Measurements from ENCODE around the gene DIPK1A. TPM values are rescaled to one million over a fixed set of nuclear protein-coding genes. Genes with fewer than 3 reads are reported as not detected.

Gene DIPK1A
- polyA plus RNA-seq, 1 donor from 2014 or later, result 10.0 TPM

DNA sequence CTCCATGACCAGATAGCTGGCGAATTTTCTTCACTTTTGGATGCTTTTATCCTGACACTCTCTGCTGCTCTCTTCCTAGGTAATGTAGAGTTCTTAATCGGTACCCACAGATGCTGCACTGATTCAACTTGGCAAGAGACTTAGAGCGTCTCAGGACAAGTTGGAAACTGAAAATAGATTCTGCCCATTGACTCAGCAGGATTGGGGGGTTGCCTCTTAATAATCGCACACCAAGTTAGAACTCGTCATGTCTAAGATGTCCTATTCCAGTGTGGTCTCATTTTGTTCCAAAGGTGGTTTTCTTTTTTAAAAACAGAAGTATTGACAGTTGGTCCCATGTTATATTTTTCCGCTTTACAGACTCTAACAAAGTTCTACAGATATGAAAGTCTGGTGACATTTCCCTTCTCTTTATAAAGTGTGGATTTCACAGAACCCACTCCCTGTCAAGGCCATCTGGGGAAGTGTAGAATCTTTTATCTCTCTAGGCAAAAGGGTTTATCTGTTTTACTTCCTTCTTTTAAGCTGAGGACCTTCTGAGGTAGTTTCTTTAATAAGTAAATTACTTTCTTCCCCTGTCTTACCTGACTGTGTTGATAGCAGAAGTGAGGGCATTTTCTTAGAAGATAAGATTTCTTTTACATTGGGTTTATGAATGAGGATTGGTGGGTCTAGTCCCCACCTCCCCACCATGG is 12.1 kb upstream of the DIPK1A start:
- Histone ChIP-seq H2AFZ (ENCODE audit: low read depth, low read length) (no peak overlapping the region), H3K9me2 (ENCODE audit: insufficient read depth, low read length) (no peaks in the 10 kb centered on the region), H3K9me3 (ENCODE audit: low read length) (no peaks in the 10 kb centered on the region), H3K4me2 (ENCODE audit: low read length) (no peak overlapping the region), H3K27ac (ENCODE audit: low read length) (no peak overlapping the region), H3K79me2 (replicated peaks; ENCODE audit: insufficient read depth, low read length) (no peaks in the 10 kb centered on the region), H3K9ac (ENCODE audit: low read length) (no peak overlapping the region), H3F3A (ENCODE audit: insufficient read depth, low read length, poor library complexity, severe bottlenecking) (no peaks in the 10 kb centered on the region), H4K20me1 (ENCODE audit: insufficient read depth) (no peaks in the 10 kb centered on the region), H3K27me3 (ENCODE audit: insufficient read depth, low read depth, low read length) (no peaks in the 10 kb centered on the region), H3K36me3 (ENCODE audit: insufficient read depth, low read length) (no peaks in the 10 kb centered on the region), H3K4me3 (ENCODE audit: low read length) (no peak overlapping the region)
- TF ChIP-seq RAD21 (conservative IDR thresholded peaks at IDR 0.05) (no peak), TAF1 (IDR thresholded peaks at IDR 0.05; ENCODE audit: low read depth) (no peak), EZH2 (IDR thresholded peaks at IDR 0.05; ENCODE audit: borderline replicate concordance, insufficient read depth, low read length, poor library complexity, severe bottlenecking) (no peak), EP300 (conservative IDR thresholded peaks at IDR 0.05; ENCODE audit: poor library complexity, severe bottlenecking) (no peak), POLR2AphosphoS5 (IDR thresholded peaks at IDR 0.05) (no peak), MXI1 (conservative IDR thresholded peaks at IDR 0.05; ENCODE audit: poor library complexity, severe bottlenecking) (no peak), SMC3 (conservative IDR thresholded peaks at IDR 0.05; ENCODE audit: poor library complexity) (no peak)
- TF ChIP-seq, protein P1, sequence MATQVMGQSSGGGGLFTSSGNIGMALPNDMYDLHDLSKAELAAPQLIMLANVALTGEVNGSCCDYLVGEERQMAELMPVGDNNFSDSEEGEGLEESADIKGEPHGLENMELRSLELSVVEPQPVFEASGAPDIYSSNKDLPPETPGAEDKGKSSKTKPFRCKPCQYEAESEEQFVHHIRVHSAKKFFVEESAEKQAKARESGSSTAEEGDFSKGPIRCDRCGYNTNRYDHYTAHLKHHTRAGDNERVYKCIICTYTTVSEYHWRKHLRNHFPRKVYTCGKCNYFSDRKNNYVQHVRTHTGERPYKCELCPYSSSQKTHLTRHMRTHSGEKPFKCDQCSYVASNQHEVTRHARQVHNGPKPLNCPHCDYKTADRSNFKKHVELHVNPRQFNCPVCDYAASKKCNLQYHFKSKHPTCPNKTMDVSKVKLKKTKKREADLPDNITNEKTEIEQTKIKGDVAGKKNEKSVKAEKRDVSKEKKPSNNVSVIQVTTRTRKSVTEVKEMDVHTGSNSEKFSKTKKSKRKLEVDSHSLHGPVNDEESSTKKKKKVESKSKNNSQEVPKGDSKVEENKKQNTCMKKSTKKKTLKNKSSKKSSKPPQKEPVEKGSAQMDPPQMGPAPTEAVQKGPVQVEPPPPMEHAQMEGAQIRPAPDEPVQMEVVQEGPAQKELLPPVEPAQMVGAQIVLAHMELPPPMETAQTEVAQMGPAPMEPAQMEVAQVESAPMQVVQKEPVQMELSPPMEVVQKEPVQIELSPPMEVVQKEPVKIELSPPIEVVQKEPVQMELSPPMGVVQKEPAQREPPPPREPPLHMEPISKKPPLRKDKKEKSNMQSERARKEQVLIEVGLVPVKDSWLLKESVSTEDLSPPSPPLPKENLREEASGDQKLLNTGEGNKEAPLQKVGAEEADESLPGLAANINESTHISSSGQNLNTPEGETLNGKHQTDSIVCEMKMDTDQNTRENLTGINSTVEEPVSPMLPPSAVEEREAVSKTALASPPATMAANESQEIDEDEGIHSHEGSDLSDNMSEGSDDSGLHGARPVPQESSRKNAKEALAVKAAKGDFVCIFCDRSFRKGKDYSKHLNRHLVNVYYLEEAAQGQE (IDR thresholded peaks at IDR 0.05; ENCODE audit: borderline replicate concordance), result no peak
- TF ChIP-seq, protein P2, sequence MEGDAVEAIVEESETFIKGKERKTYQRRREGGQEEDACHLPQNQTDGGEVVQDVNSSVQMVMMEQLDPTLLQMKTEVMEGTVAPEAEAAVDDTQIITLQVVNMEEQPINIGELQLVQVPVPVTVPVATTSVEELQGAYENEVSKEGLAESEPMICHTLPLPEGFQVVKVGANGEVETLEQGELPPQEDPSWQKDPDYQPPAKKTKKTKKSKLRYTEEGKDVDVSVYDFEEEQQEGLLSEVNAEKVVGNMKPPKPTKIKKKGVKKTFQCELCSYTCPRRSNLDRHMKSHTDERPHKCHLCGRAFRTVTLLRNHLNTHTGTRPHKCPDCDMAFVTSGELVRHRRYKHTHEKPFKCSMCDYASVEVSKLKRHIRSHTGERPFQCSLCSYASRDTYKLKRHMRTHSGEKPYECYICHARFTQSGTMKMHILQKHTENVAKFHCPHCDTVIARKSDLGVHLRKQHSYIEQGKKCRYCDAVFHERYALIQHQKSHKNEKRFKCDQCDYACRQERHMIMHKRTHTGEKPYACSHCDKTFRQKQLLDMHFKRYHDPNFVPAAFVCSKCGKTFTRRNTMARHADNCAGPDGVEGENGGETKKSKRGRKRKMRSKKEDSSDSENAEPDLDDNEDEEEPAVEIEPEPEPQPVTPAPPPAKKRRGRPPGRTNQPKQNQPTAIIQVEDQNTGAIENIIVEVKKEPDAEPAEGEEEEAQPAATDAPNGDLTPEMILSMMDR (IDR thresholded peaks at IDR 0.05; ENCODE audit: poor library complexity, severe bottlenecking), result no peak

DNA sequence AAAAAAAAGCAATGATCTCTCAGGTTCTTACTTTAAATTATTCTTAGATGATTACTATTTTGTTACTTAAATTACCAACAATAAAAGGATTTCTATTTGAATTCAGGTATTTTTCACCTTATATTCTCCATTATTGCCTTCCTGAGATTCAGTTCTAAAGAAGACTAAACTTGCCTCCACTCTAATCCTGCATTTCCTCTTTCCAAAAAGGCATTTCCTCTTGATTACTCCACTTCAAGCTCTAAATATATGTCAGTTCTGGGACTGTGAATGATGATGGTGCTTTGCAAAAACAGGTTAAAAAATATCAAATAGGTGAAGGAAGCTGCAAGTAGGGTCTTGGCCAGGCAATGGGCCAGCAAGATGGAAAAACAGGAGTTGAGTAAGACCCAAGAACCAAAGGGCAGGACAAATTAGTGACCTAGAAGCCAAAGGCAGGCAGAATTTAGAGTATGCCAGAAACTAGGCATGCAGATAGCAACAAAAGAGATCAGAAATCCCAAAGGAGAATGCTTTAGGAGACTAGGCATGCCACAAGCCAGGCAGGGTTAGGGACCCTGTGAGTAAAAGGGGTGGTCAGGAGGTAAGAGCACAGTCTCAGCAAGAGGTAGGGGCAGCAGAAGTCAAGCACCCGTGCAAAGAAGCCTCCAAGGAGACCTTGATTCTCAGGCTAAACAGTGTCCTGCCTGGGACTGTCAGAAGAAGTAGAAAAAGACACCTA is 11.3 kb upstream of the DIPK1A start:
- H3K27me3 ChIP-seq (ENCODE audit: insufficient read depth, low read depth, low read length), result no peaks in the 10 kb centered on the region
- no peak overlapping the region for H3K4me3 ChIP-seq (ENCODE audit: low read length)
- H2AFZ ChIP-seq (ENCODE audit: low read depth, low read length), result no peak overlapping the region
- H3K27ac ChIP-seq (ENCODE audit: low read length), result no peak overlapping the region
- H3K36me3 ChIP-seq (ENCODE audit: insufficient read depth, low read length), result no peaks in the 10 kb centered on the region
- no peaks in the 10 kb centered on the region for H3K79me2 ChIP-seq (replicated peaks; ENCODE audit: insufficient read depth, low read length)
- H3K9me2 ChIP-seq (ENCODE audit: insufficient read depth, low read length), result no peaks in the 10 kb centered on the region
- TF ChIP-seq, protein P2 (IDR thresholded peaks at IDR 0.05; ENCODE audit: poor library complexity, severe bottlenecking), result no peak
- no peak for TF ChIP-seq MXI1 (conservative IDR thresholded peaks at IDR 0.05; ENCODE audit: poor library complexity, severe bottlenecking)
- TF ChIP-seq SMC3 (conservative IDR thresholded peaks at IDR 0.05; ENCODE audit: poor library complexity), result no peak
- TF ChIP-seq POLR2AphosphoS5 (IDR thresholded peaks at IDR 0.05), result no peak
- no peak for TF ChIP-seq EP300 (conservative IDR thresholded peaks at IDR 0.05; ENCODE audit: poor library complexity, severe bottlenecking)
- no peak for TF ChIP-seq EZH2 (IDR thresholded peaks at IDR 0.05; ENCODE audit: borderline replicate concordance, insufficient read depth, low read length, poor library complexity, severe bottlenecking)
- TF ChIP-seq RAD21 (conservative IDR thresholded peaks at IDR 0.05), result no peak
- TF ChIP-seq, protein P1 (IDR thresholded peaks at IDR 0.05; ENCODE audit: borderline replicate concordance), result no peak
- no peak for TF ChIP-seq TAF1 (IDR thresholded peaks at IDR 0.05; ENCODE audit: low read depth)
- no peak overlapping the region for H3K9ac ChIP-seq (ENCODE audit: low read length)
- no peak overlapping the region for H3K4me2 ChIP-seq (ENCODE audit: low read length)
- no peaks in the 10 kb centered on the region for H4K20me1 ChIP-seq (ENCODE audit: insufficient read depth)
- no peaks in the 10 kb centered on the region for H3F3A ChIP-seq (ENCODE audit: insufficient read depth, low read length, poor library complexity, severe bottlenecking)
- no peaks in the 10 kb centered on the region for H3K9me3 ChIP-seq (ENCODE audit: low read length)

Measured in neural cell (in vitro differentiated cells).